B cell (primary cell): Measurements from ENCODE around the gene ABCA1. TPM values are rescaled to one million over a fixed set of nuclear protein-coding genes. Genes with fewer than 3 reads are reported as not detected.
A peak's percentile ranks its signal among the peaks of the same experiment; 100 is the strongest.

Experiments used
- ATAC-seq: fragments of 200-7000 bp; cut with Tn5 transposase; one replicate; pipeline ENCODE4 v1.10.0; 2021; ENCODE audit warnings: low read depth, mild to moderate bottlenecking, moderate number of reproducible peaks, moderate library complexity
- CTCF ChIA-PET: fragments of 350-600 bp; sonication (Branson Sonifier 250); formaldehyde crosslinking; loops from one replicate; lab custom pipeline; 2021; ENCODE audit warnings: antibody characterized with exemption, inconsistent platforms; lab: Charles Lee
- POLR2A ChIA-PET: fragments of 350-600 bp; sonication (Branson Sonifier 250); formaldehyde crosslinking; loops from one replicate; lab custom pipeline; 2021; ENCODE audit warnings: antibody characterized with exemption; lab: Charles Lee
- DNase-seq: peaks from one replicate; pipeline ENCODE4 v3.0.0; 2013
- H2AFZ ChIP-seq: 2 replicates; pipeline ENCODE4 v1.6.1; 2012; ENCODE audit warnings: mild to moderate bottlenecking, low read depth, low read length; ENCODE audit not compliant: insufficient read depth, poor library complexity, severe bottlenecking
- H3K27ac ChIP-seq, 2 donors: 1 replicate in 1 of 2; 2 replicates in 1 of 2; pipeline ENCODE4 v1.5.1; 2012 to 2013; ENCODE audit warnings: low read length in 2 of 2, mild to moderate bottlenecking in 2 of 2, moderate library complexity in 1 of 2
- H3K27me3 ChIP-seq, 4 experiments: fragments of 200-600 bp in 1 of 4; sonication (generic) in 1 of 4; replicated peaks in 1 of 4; 1 replicate in 2 of 4; 2 replicates in 2 of 4; pipeline versions ENCODE4 v1.6.1 to v1.7.0; 2013 to 2016; ENCODE audit warnings: low read length in 3 of 4, mild to moderate bottlenecking in 2 of 4, mixed read lengths in 1 of 4, moderate library complexity in 1 of 4; ENCODE audit not compliant: insufficient read depth in 4 of 4, control insufficient read depth in 3 of 4; ENCODE audit errors: control extremely low read depth in 1 of 4
- H3K36me3 ChIP-seq, 2 experiments: replicated peaks in 1 of 2; 1 replicate in 1 of 2; 2 replicates in 1 of 2; pipeline versions ENCODE4 v1.6.1 to v1.7.1; 2013; ENCODE audit warnings: low read length in 1 of 2; ENCODE audit not compliant: insufficient read depth in 2 of 2, control insufficient read depth in 1 of 2; ENCODE audit errors: control extremely low read depth in 1 of 2, extremely low read depth in 1 of 2
- H3K4me1 ChIP-seq, 2 donors: fragments of 200-600 bp in 1 of 2; sonication (generic) in 1 of 2; 1 replicate in 1 of 2; 2 replicates in 1 of 2; pipeline versions ENCODE4 v1.5.1 to v1.6.1; 2013 to 2017; ENCODE audit warnings: low read length in 2 of 2; ENCODE audit not compliant: control insufficient read depth in 2 of 2, insufficient read depth in 2 of 2
- H3K4me2 ChIP-seq: replicated peaks from 2 replicates; pipeline ENCODE3; 2012; ENCODE audit warnings: mild to moderate bottlenecking, low read depth, low read length; ENCODE audit not compliant: poor library complexity, severe bottlenecking
- H3K4me3 ChIP-seq, 5 experiments: fragments of 200-600 bp in 1 of 5; sonication (generic) in 1 of 5; 1 replicate in 3 of 5; 2 replicates in 2 of 5; pipeline versions ENCODE4 v1.5.1 to v1.7.0; 2011 to 2016; ENCODE audit warnings: low read length in 4 of 5, mild to moderate bottlenecking in 4 of 5, low read depth in 2 of 5, control low read depth in 1 of 5, moderate library complexity in 1 of 5; ENCODE audit not compliant: insufficient read depth in 1 of 5; ENCODE audit errors: control extremely low read depth in 1 of 5, extremely low read depth in 1 of 5
- H3K79me2 ChIP-seq: fragments of 200-600 bp; sonication (generic); one replicate; pipeline ENCODE4 v1.6.0; 2016; ENCODE audit warnings: low read length; ENCODE audit not compliant: control insufficient read depth, insufficient read depth
- H3K9ac ChIP-seq: fragments of 200-600 bp; sonication (generic); 2 replicates; pipeline ENCODE4 v1.6.1; 2017; ENCODE audit warnings: mild to moderate bottlenecking, low read length, moderate library complexity
- H3K9me3 ChIP-seq, 3 donors: one replicate each; pipeline versions ENCODE4 v1.6.1 to v1.7.1; 2013; ENCODE audit warnings: low read length in 2 of 3; ENCODE audit not compliant: control insufficient read depth in 2 of 3, insufficient read depth in 1 of 3; ENCODE audit errors: control extremely low read depth in 1 of 3
- H4K20me1 ChIP-seq: 2 replicates; pipeline ENCODE4 v1.6.0; 2012; ENCODE audit warnings: mild to moderate bottlenecking, low read length; ENCODE audit not compliant: insufficient read depth, control insufficient read depth, poor library complexity, severe bottlenecking
- H3K27ac Mint-ChIP-seq: one replicate; pipeline ENCODE4 v1.8.0; 2021; ENCODE audit warnings: mixed read lengths
- H3K27me3 Mint-ChIP-seq: one replicate; pipeline ENCODE4 v1.8.0; 2021; ENCODE audit warnings: mixed read lengths
- H3K4me1 Mint-ChIP-seq: one replicate; pipeline ENCODE4 v1.8.0; 2021; ENCODE audit warnings: mixed read lengths
- H3K4me3 Mint-ChIP-seq: one replicate; pipeline ENCODE4 v1.8.0; 2021; ENCODE audit warnings: mixed read lengths
- H3K9me3 Mint-ChIP-seq: one replicate; pipeline ENCODE4 v1.8.0; 2022; ENCODE audit warnings: mixed read lengths; ENCODE audit not compliant: insufficient read depth
- CTCF ChIP-seq: fragments of 200-600 bp; IDR thresholded peaks from one replicate; pipeline ENCODE4 v1.8.0; 2022; ENCODE audit warnings: antibody characterized with exemption, mild to moderate bottlenecking
- EZH2 ChIP-seq: IDR thresholded peaks from 2 replicates; pipeline ENCODE4 v1.6.1; 2012; ENCODE audit warnings: borderline replicate concordance, low read depth, mild to moderate bottlenecking, moderate library complexity, low read length; ENCODE audit not compliant: insufficient read depth, poor library complexity, severe bottlenecking
- WGBS: methylation state at CpG from one replicate; pipeline ENCODE4 v1.1.5; 2013; ENCODE audit warnings: missing lambda C conversion rate; ENCODE audit not compliant: insufficient coverage; 5-methylcytosine and 5-hydroxymethylcytosine counted together
- intact Hi-C: fragments of 100-400 bp; cut with micrococcal nuclease; formaldehyde crosslinking; loops from one replicate; pipeline ENCODE4 v1.10.0; 2022
- polyA plus RNA-seq: library from polyadenylated mRNA; depleted of rRNA; stranded (reverse); fragments of >200 nt; gene quantifications from 2 replicates; pipeline ENCODE4 v1.2.3, GENCODE V29; 2012
- total RNA-seq, 2 donors: library from RNA; stranded (reverse); fragments of 120-200 nt in 1 of 2; gene quantifications; 1 replicate in 1 of 2; 2 replicates in 1 of 2; pipeline versions ENCODE4 v1.2.3 to v1.2.4, GENCODE V29; 2013 to 2022

The ABCA1 gene
- total and polyA plus RNA-seq, 2 donors (not counting 1 experiment from before 2014, with no cell fraction given): 5.2 to 24.0 TPM

GRCh38 chr9:104746285-104746684, 181.7 kb downstream of the ABCA1 start:
- WGBS: no CpG with 5 or more reads among the region's 2 CpGs
- no peak overlapping the region for H3K9ac ChIP-seq
- H3K27ac ChIP-seq: no peak overlapping the region
- peak overlapping the region; percentile 16 for H3K4me3 Mint-ChIP-seq
- H3K4me2 ChIP-seq: no peak overlapping the region
- H3K9me3 Mint-ChIP-seq: no peaks in the 10 kb centered on the region
- H4K20me1 ChIP-seq: no peaks in the 10 kb centered on the region
- H3K27me3 Mint-ChIP-seq: no peaks in the 10 kb centered on the region
- no peak overlapping the region for H3K4me3 ChIP-seq
- CTCF ChIA-PET: interaction anchor here (1.5 kb wide), 1 partner anchor 670 kb away, joined by 3 read pairs; no protein-coding TSS in a partner anchor
- H3K27me3 ChIP-seq: no peaks in the 10 kb centered on the region
- intact Hi-C loops: loop anchor here (5.0 to 10.0 kb wide), 5 partner anchors 496 to 961 kb away; partner anchors contain the start of genes FKTN, FSD1L, SLC44A1 and TMEM38B
- POLR2A ChIA-PET: no interaction called here
- H3K36me3 ChIP-seq: no peaks in the 10 kb centered on the region
- TF ChIP-seq EZH2 (no peak), CTCF (no peak)
- DNase-seq (no peak), ATAC-seq (no peak)
- no peaks in the 10 kb centered on the region for H3K9me3 ChIP-seq
- H3K4me1 ChIP-seq: peaks cover 11 to 15% of the 10 kb centered on the region in 2 donors
- peak overlapping the region; percentile 96 for H2AFZ ChIP-seq
- peak overlapping the region; percentile 23 for H3K27ac Mint-ChIP-seq
- H3K79me2 ChIP-seq: peaks cover 20% of the 10 kb centered on the region
- peaks cover 30% of the 10 kb centered on the region for H3K4me1 Mint-ChIP-seq

- peaks cover 14 to 17% of the 10 kb centered on the region in 2 donors for H3K4me1 ChIP-seq
- H2AFZ ChIP-seq: no peak overlapping the region
- peaks cover 20% of the 10 kb centered on the region for H3K79me2 ChIP-seq
- no peak overlapping the region for H3K4me2 ChIP-seq
- DNase-seq (no peak), ATAC-seq (no peak)
- TF ChIP-seq EZH2 (no peak), CTCF (no peak)
- no peak overlapping the region for H3K27ac ChIP-seq
- no peak overlapping the region for H3K27ac Mint-ChIP-seq
- H3K9ac ChIP-seq: no peak overlapping the region
- H3K27me3 Mint-ChIP-seq: no peaks in the 10 kb centered on the region
- no CpG with 5 or more reads among the region's 1 CpG for WGBS
- H3K9me3 Mint-ChIP-seq: no peaks in the 10 kb centered on the region
- POLR2A ChIA-PET: no interaction called here
- H3K4me3 Mint-ChIP-seq: peak overlapping the region; percentile 16
- intact Hi-C loops: loop anchor here (5.0 to 10.0 kb wide), 5 partner anchors 496 to 961 kb away; partner anchors contain the start of genes FKTN, FSD1L, SLC44A1 and TMEM38B
- H3K27me3 ChIP-seq: no peaks in the 10 kb centered on the region
- no peaks in the 10 kb centered on the region for H3K36me3 ChIP-seq
- no peaks in the 10 kb centered on the region for H3K9me3 ChIP-seq
- peaks cover 33% of the 10 kb centered on the region for H3K4me1 Mint-ChIP-seq
- no peak overlapping the region for H3K4me3 ChIP-seq
- H4K20me1 ChIP-seq: no peaks in the 10 kb centered on the region
- CTCF ChIA-PET: interaction anchor here (0.8 to 1.9 kb wide), 3 partner anchors 114 to 710 kb away, joined by 3 to 10 read pairs (median 3); no protein-coding TSS in a partner anchor
Observed at GRCh38 chr9:104745852-104746251, 182.1 kb downstream of the ABCA1 start.
